Panc1 (cell line): ENCODE measurements around the gene B4GALT6.

Source experiments
- REST ChIP-seq, 2 experiments: IDR thresholded peaks; 2 replicates each; pipeline ENCODE4 v1.6.1; 2011 to 2012; ENCODE audit warnings: low read depth in 2 of 2, control low read depth in 1 of 2, low read length in 1 of 2, mild to moderate bottlenecking in 1 of 2, moderate library complexity in 1 of 2; ENCODE audit not compliant: insufficient read depth in 1 of 2
- TF ChIP-seq, protein P1 (sequence below): fragments of 450-650 bp; IDR thresholded peaks from 2 replicates; pipeline ENCODE4 v1.5.1; 2017; ENCODE audit warnings: mild to moderate bottlenecking

DNA sequence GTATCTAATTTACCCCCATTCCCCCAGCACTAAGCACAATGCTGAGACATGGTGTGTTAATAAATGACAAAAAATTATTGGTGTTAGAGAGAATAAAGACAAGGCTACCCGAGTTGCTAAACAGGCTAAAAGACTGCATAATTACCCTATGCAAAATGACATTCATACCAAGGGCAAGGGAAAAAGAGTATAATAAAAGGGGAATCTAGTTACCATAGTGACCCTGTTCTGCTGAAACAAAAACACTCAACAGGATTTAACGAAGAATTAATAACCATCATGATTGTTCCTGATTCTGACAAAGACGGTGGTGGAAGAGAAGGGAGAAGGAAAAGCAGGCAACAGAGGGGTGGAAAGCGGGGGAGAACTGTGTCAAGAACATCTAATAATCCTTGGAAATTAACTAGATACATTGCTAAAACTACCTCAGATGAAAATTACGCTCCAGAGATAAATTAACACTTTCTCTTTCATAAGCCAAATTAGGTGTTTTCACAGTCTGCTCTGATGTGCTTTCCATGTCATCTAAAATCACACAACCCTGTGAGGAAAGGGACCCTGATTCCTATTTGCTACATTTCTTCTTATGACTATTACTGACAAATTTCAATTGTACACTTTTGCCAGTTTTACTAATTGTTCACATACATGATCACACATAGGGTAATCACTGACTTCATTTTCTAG is 67.2 kb downstream of the B4GALT6 start:
- TF ChIP-seq, protein P1, sequence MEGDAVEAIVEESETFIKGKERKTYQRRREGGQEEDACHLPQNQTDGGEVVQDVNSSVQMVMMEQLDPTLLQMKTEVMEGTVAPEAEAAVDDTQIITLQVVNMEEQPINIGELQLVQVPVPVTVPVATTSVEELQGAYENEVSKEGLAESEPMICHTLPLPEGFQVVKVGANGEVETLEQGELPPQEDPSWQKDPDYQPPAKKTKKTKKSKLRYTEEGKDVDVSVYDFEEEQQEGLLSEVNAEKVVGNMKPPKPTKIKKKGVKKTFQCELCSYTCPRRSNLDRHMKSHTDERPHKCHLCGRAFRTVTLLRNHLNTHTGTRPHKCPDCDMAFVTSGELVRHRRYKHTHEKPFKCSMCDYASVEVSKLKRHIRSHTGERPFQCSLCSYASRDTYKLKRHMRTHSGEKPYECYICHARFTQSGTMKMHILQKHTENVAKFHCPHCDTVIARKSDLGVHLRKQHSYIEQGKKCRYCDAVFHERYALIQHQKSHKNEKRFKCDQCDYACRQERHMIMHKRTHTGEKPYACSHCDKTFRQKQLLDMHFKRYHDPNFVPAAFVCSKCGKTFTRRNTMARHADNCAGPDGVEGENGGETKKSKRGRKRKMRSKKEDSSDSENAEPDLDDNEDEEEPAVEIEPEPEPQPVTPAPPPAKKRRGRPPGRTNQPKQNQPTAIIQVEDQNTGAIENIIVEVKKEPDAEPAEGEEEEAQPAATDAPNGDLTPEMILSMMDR = no peak
- no peak for TF ChIP-seq REST (IDR thresholded peaks at IDR 0.05; ENCODE audit: insufficient read depth in 1 of 2, low read depth in 2 of 2, low read length in 1 of 2)
